Measurements from ENCODE around the gene NOC3L. TPM values are rescaled to one million over a fixed set of nuclear protein-coding genes. Genes with fewer than 3 reads are reported as not detected.
"Not testable (repeated sequence)": the region's sequence is repeated elsewhere in the genome, so short reads cannot be mapped to it uniquely, and the experiment has no call there.

NOC3L gene
- total RNA-seq, 2 donors from 2014 or later, result 15.6 to 15.8 TPM

- Histone ChIP-seq H3K9me3 (no peaks in the 10 kb centered on the region), H3K4me1 (replicated peaks) (no peaks in the 10 kb centered on the region), H3K36me3 (no peaks in the 10 kb centered on the region), H3K27me3 (replicated peaks; ENCODE audit: insufficient read depth) (no peaks in the 10 kb centered on the region), H3K27ac (no peak overlapping the region), H3K4me3 (no peak overlapping the region)
- intact Hi-C loops (cut with DNase I), result no loop called here
- TF ChIP-seq CTCF (IDR thresholded peaks at IDR 0.05) (no peak), POLR2AphosphoS5 (IDR thresholded peaks at IDR 0.05) (no peak), POLR2A (IDR thresholded peaks at IDR 0.05) (no peak)
- DNase-seq (ENCODE audit: low spot score), result no peak
- 95% methylated on average over 6 of the region's 6 CpGs for WGBS
Measured at GRCh38 chr10:94398762-94399161, 36.0 kb upstream of the NOC3L start.

- no peak for TF ChIP-seq POLR2AphosphoS5 (IDR thresholded peaks at IDR 0.05)
- TF ChIP-seq POLR2A (IDR thresholded peaks at IDR 0.05), result no peak
- no peak for TF ChIP-seq CTCF (IDR thresholded peaks at IDR 0.05)
- Histone ChIP-seq H3K9me3 (no peaks in the 10 kb centered on the region), H3K4me3 (no peak overlapping the region), H3K4me1 (replicated peaks) (no peaks in the 10 kb centered on the region), H3K27ac (no peak overlapping the region), H3K27me3 (replicated peaks; ENCODE audit: insufficient read depth) (no peaks in the 10 kb centered on the region), H3K36me3 (no peaks in the 10 kb centered on the region)
- DNase-seq (ENCODE audit: low spot score), result no peak
- intact Hi-C loops (cut with DNase I), result no loop called here
- 42% methylated on average over 12 of the region's 12 CpGs for WGBS
Measured at GRCh38 chr10:94397549-94398370, 35.0 kb upstream of the NOC3L start.

- 92% methylated on average over 9 of the region's 9 CpGs for WGBS
- DNase-seq (ENCODE audit: low spot score); H3K4me3 ChIP-seq; intact Hi-C loops (cut with DNase I); H3K27ac ChIP-seq; H3K9me3 ChIP-seq; H3K36me3 ChIP-seq; H3K27me3 ChIP-seq (replicated peaks; ENCODE audit: insufficient read depth); H3K4me1 ChIP-seq (replicated peaks): not testable (repeated sequence)
Measured at GRCh38 chr10:94392117-94392516, 29.4 kb upstream of the NOC3L start.

- intact Hi-C loops (cut with DNase I); H3K9me3 ChIP-seq; H3K4me3 ChIP-seq; H3K36me3 ChIP-seq; DNase-seq (ENCODE audit: low spot score); H3K4me1 ChIP-seq (replicated peaks); H3K27ac ChIP-seq; H3K27me3 ChIP-seq (replicated peaks; ENCODE audit: insufficient read depth): not testable (repeated sequence)
- 95% methylated on average over 3 of the region's 3 CpGs for WGBS
Measured at GRCh38 chr10:94385733-94386132, 23.0 kb upstream of the NOC3L start.

GRCh38 chr10:94383530-94383929 lies 20.8 kb upstream of the NOC3L start:
- WGBS, result 78% methylated on average over 2 of the region's 2 CpGs
- Histone ChIP-seq H3K27me3 (replicated peaks; ENCODE audit: insufficient read depth) (no peaks in the 10 kb centered on the region), H3K27ac (no peak overlapping the region), H3K9me3 (no peaks in the 10 kb centered on the region), H3K4me3 (no peak overlapping the region), H3K36me3 (no peaks in the 10 kb centered on the region), H3K4me1 (replicated peaks) (no peaks in the 10 kb centered on the region)
- intact Hi-C loops (cut with DNase I), result no loop called here
- no peak for DNase-seq (ENCODE audit: low spot score)
- TF ChIP-seq CTCF (IDR thresholded peaks at IDR 0.05) (no peak), POLR2AphosphoS5 (IDR thresholded peaks at IDR 0.05) (no peak), POLR2A (IDR thresholded peaks at IDR 0.05) (no peak)

GRCh38 chr10:94376865-94377264 lies 14.1 kb upstream of the NOC3L start:
- H3K4me3 ChIP-seq, result no peak overlapping the region
- intact Hi-C loops (cut with DNase I), result no loop called here
- no peaks in the 10 kb centered on the region for H3K36me3 ChIP-seq
- no peak for TF ChIP-seq POLR2A (IDR thresholded peaks at IDR 0.05)
- no peak for TF ChIP-seq POLR2AphosphoS5 (IDR thresholded peaks at IDR 0.05)
- TF ChIP-seq CTCF (IDR thresholded peaks at IDR 0.05), result no peak
- H3K27me3 ChIP-seq (replicated peaks; ENCODE audit: insufficient read depth), result no peaks in the 10 kb centered on the region
- WGBS, result 58% methylated on average over 2 of the region's 2 CpGs
- no peaks in the 10 kb centered on the region for H3K4me1 ChIP-seq (replicated peaks)
- H3K9me3 ChIP-seq, result no peaks in the 10 kb centered on the region
- no peak overlapping the region for H3K27ac ChIP-seq
- no peak for DNase-seq (ENCODE audit: low spot score)

Data from prostate gland (tissue), 2 donors.